KMS-11 (cell line): ENCODE data around the gene COL11A2.

ENCODE experiments used
- H2AFZ ChIP-seq: fragments of 200-600 bp; sonication (generic); 2 replicates; pipeline ENCODE4 v1.6.1; 2016; ENCODE audit warnings: antibody characterized with exemption, mixed run types, low read depth
- H3K27ac ChIP-seq: fragments of 200-600 bp; sonication (generic); 2 replicates; pipeline ENCODE4 v1.6.1; 2016; ENCODE audit warnings: mild to moderate bottlenecking, mixed run types
- H3K27me3 ChIP-seq: fragments of 200-600 bp; sonication (generic); 2 replicates; pipeline ENCODE4 v1.6.1; 2017; ENCODE audit warnings: mild to moderate bottlenecking, low read depth, mixed run types, moderate library complexity; ENCODE audit not compliant: insufficient read depth
- H3K36me3 ChIP-seq: fragments of 200-600 bp; sonication (generic); 2 replicates; pipeline ENCODE4 v1.6.1; 2017; ENCODE audit warnings: mild to moderate bottlenecking, mixed run types; ENCODE audit not compliant: insufficient read depth
- H3K4me1 ChIP-seq: fragments of 200-600 bp; sonication (generic); 2 replicates; pipeline ENCODE4 v1.6.1; 2016; ENCODE audit warnings: mild to moderate bottlenecking, low read depth, mixed run types; ENCODE audit not compliant: poor library complexity, severe bottlenecking
- H3K4me2 ChIP-seq: fragments of 200-600 bp; sonication (generic); 2 replicates; pipeline ENCODE4 v1.7.0; 2016; ENCODE audit warnings: mild to moderate bottlenecking, mixed run types
- H3K4me3 ChIP-seq: fragments of 200-600 bp; sonication (generic); IDR thresholded peaks from 2 replicates; pipeline ENCODE4 v1.6.1; 2017; ENCODE audit warnings: low read depth, low read length, mixed read lengths; ENCODE audit not compliant: insufficient read depth
- H3K79me2 ChIP-seq: fragments of 200-600 bp; sonication (generic); 2 replicates; pipeline ENCODE4 v1.6.1; 2016; ENCODE audit warnings: low read depth, mixed run types; ENCODE audit not compliant: insufficient read depth
- H3K9ac ChIP-seq: fragments of 200-600 bp; sonication (generic); 2 replicates; pipeline ENCODE4 v1.6.1; 2016; ENCODE audit warnings: mild to moderate bottlenecking, mixed run types
- H4K20me1 ChIP-seq: fragments of 200-600 bp; sonication (generic); 2 replicates; pipeline ENCODE4 v1.6.1; 2016; ENCODE audit warnings: mild to moderate bottlenecking, mixed run types; ENCODE audit not compliant: insufficient read depth
- CTCF ChIP-seq: fragments of 200-600 bp; sonication (generic); conservative IDR thresholded peaks from 2 replicates; pipeline ENCODE4 v1.6.1; 2017; ENCODE audit warnings: low read depth, mild to moderate bottlenecking, antibody characterized with exemption, low read length, moderate library complexity, mixed read lengths

COL11A2 gene

DNA sequence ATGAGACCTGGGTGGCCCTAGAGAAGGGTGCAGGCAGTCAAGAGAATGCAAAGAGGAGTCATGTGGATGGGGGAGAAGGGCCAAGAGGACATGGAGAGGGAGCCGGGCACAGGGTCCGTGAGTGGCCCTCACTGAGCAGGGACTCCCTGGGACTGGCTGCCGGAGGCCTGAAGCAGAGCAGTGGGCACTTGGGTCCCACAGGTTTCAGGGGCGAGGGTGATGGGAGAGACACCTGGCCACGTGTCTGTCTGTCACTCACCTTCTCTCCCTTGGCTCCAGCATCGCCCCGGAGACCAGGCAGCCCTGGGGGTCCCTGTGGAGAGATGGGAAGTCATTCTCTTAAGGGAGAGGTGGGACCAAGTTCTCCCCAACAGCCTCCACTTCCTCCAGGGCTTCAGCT is 25.5 kb downstream of the COL11A2 start:
- Histone ChIP-seq H3K4me2 (no peak overlapping the region), H3K79me2 (no peaks in the 10 kb centered on the region), H3K4me3 (no peak overlapping the region), H3K27me3 (no peaks in the 10 kb centered on the region), H3K9ac (no peak overlapping the region), H3K4me1 (peaks cover 6% of the 10 kb centered on the region), H3K36me3 (no peaks in the 10 kb centered on the region), H3K27ac (no peak overlapping the region), H4K20me1 (no peaks in the 10 kb centered on the region), H2AFZ (no peak overlapping the region)
- TF ChIP-seq CTCF = no peak

- Histone ChIP-seq H3K4me3 (no peak overlapping the region), H4K20me1 (no peaks in the 10 kb centered on the region), H3K36me3 (no peaks in the 10 kb centered on the region)
Measured at GRCh38 chr6:33166363-33166762, 25.9 kb downstream of the COL11A2 start.

GRCh38 chr6:33165581-33166258 is 26.5 kb downstream of the COL11A2 start:
- no peaks in the 10 kb centered on the region for H3K27me3 ChIP-seq
- peaks cover 14% of the 10 kb centered on the region for H3K4me1 ChIP-seq
- no peaks in the 10 kb centered on the region for H3K36me3 ChIP-seq
- no peaks in the 10 kb centered on the region for H3K79me2 ChIP-seq
- H3K4me3 ChIP-seq = no peak overlapping the region
- H2AFZ ChIP-seq = no peak overlapping the region
- no peak for TF ChIP-seq CTCF
- H3K4me2 ChIP-seq = no peak overlapping the region
- H3K9ac ChIP-seq = no peak overlapping the region
- H3K27ac ChIP-seq = no peak overlapping the region
- H4K20me1 ChIP-seq = no peaks in the 10 kb centered on the region

More at GRCh38 chr6:33166363-33166762, 25.9 kb downstream of the COL11A2 start:
- no peak for TF ChIP-seq CTCF
- Histone ChIP-seq H2AFZ (no peak overlapping the region), H3K79me2 (no peaks in the 10 kb centered on the region), H3K27ac (no peak overlapping the region), H3K4me1 (peaks cover 7% of the 10 kb centered on the region), H3K27me3 (no peaks in the 10 kb centered on the region), H3K9ac (no peak overlapping the region), H3K4me2 (no peak overlapping the region)

- TF ChIP-seq CTCF = no peak
- no peaks in the 10 kb centered on the region for H3K79me2 ChIP-seq
- H3K4me1 ChIP-seq = peaks cover 16% of the 10 kb centered on the region
- no peak overlapping the region for H3K9ac ChIP-seq
- H3K36me3 ChIP-seq = no peaks in the 10 kb centered on the region
- no peak overlapping the region for H3K27ac ChIP-seq
- H3K27me3 ChIP-seq = no peaks in the 10 kb centered on the region
- H4K20me1 ChIP-seq = no peaks in the 10 kb centered on the region
- H3K4me2 ChIP-seq = no peak overlapping the region
- no peak overlapping the region for H2AFZ ChIP-seq
- no peak overlapping the region for H3K4me3 ChIP-seq
Measured at GRCh38 chr6:33164665-33165373, 27.4 kb downstream of the COL11A2 start.
